Measurements from ENCODE around the gene TMEM237.

DNA sequence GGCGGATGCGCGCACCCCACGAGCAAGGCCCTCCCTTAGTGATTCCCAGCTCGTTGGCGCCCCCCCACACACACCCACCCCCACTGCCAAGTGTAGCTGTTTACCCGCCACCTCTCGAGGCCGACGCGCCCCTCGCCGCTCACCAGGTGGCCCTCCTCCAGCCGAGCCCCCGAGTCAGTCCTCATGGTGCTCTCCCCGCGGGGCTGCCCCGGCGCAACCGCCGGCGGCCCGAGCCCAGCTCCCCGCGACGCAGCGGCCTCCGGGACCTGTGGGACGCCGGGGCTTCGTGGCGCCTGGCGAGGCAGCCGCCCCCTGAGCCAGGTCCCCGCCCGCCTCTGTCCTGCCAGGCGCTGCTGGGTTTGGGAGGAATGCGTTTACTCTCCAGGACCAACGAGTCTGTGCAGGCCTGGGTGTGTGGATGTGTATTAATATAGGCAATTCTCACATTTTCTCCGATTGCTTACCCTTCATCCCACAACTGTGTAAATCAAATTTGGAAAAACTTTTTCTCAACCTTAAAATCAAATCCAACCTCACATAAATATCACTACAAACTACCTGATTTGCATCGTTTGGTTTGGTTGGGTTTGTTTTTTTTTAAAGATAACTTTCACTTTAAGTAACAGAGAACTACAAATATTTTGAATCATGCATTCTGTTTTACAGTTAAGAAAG is at the start of gene TMEM237:
- TF ChIP-seq, protein P1, sequence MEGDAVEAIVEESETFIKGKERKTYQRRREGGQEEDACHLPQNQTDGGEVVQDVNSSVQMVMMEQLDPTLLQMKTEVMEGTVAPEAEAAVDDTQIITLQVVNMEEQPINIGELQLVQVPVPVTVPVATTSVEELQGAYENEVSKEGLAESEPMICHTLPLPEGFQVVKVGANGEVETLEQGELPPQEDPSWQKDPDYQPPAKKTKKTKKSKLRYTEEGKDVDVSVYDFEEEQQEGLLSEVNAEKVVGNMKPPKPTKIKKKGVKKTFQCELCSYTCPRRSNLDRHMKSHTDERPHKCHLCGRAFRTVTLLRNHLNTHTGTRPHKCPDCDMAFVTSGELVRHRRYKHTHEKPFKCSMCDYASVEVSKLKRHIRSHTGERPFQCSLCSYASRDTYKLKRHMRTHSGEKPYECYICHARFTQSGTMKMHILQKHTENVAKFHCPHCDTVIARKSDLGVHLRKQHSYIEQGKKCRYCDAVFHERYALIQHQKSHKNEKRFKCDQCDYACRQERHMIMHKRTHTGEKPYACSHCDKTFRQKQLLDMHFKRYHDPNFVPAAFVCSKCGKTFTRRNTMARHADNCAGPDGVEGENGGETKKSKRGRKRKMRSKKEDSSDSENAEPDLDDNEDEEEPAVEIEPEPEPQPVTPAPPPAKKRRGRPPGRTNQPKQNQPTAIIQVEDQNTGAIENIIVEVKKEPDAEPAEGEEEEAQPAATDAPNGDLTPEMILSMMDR (IDR thresholded peaks at IDR 0.05; ENCODE audit: low read length) = no peak
- TF ChIP-seq EZH2phosphoT487 (IDR thresholded peaks at IDR 0.05; ENCODE audit: low read length) (no peak), EZH2 (optimal IDR thresholded peaks at IDR 0.05; ENCODE audit: low read depth, low read length) (no peak)
